Amniotic stem cell (primary cell): ENCODE measurements around the gene ZBTB34.
A peak's percentile ranks its signal among the peaks of the same experiment; 100 is the strongest.

ENCODE experiments used
- DNase-seq: peaks from one replicate; lab custom pipeline; 2025; lab: John Stamatoyannopoulos, UW

The ZBTB34 gene

DNA sequence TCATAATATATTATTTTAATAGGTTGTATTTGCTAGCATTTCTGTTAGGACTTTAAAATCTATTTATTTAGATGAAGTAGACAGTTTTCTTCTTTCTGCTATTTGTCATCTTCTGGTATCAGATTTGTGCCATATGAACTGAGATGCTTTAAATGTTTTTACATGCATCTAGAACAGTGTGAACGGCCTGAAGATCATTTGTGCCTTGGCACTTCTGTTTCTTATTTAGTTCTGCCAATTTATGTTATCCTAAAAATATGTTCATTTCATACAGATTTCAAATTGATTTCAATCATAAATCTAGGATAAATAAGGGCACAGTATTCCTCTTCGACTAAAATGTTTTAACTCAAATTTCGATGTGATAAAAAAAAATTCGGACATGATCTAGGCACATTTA lies 16.1 kb downstream of the ZBTB34 start:
- no peak for DNase-seq

DNA sequence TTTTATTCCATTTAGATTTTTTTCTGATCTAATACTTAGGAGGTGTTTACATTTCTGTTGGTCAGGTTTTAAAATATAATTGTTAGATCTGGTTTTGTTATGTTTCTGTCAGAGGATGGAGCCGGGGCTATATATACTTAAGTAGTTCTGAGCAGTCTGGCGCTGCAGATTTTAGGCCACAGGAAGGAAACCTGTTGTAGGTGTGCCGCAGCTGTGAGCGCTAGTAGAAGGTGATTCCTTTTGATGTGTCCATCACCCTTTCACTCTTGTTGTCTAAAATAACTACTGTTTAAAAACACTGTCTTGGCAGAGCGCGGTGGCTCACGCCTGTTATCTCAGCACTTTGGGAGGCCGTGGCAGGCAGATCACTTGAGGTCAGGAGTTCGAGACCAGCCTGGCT lies 17.0 kb downstream of the ZBTB34 start:
- no peak for DNase-seq

DNA sequence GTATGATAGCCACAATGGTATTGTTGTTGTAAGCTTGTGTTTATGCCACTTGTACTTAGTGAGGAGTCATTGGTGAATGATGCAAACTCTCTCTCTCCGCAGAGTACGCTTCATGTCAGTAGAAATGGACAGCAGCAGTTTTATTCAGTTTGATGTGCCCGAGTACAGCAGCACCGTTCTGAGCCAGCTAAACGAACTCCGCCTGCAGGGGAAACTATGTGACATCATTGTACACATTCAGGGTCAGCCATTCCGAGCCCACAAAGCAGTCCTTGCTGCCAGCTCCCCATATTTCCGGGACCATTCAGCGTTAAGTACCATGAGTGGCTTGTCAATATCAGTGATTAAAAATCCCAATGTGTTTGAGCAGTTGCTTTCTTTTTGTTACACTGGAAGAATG lies 18.8 kb downstream of the ZBTB34 start:
- no peak for DNase-seq

DNA sequence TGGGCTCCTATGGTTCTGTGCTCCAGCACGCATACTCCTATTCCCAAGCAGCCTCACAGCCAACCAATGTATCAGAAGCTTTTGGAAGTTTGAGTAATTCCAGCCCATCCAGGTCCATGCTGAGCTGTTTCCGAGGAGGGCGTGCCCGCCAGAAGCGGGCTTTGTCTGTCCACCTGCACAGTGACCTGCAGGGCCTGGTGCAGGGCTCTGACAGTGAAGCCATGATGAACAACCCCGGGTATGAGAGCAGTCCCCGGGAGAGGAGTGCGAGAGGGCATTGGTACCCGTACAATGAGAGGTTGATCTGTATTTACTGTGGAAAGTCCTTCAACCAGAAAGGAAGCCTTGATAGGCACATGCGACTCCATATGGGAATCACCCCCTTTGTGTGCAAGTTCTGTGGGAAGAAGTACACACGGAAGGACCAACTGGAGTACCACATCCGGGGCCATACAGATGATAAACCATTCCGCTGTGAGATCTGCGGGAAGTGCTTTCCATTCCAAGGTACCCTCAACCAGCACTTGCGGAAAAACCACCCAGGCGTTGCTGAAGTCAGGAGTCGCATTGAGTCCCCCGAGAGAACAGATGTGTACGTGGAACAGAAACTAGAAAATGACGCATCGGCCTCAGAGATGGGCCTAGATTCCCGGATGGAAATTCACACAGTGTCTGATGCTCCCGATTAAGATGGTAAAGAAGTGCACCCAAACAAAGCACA lies 19.9 kb downstream of the ZBTB34 start:
- DNase-seq: no peak

DNA sequence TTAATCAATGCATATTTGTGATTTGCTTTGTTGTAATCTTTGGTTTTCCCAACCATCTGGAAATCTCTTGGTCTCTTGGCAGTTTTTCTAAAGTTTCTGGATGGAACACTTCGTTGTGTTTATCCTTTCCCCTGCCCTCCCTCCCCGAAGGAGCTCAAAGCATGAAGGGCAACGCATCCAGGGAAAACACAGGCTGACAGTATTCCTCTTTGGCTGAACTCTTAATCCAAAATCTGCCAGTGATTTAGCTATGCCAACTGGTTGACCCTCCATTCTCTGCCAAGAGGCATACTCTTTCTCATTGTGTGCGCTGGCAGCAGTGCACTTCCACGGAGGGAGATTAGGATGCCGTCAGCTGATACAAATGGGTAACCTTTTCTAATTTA lies 20.5 kb downstream of the ZBTB34 start:
- no peak for DNase-seq

DNA sequence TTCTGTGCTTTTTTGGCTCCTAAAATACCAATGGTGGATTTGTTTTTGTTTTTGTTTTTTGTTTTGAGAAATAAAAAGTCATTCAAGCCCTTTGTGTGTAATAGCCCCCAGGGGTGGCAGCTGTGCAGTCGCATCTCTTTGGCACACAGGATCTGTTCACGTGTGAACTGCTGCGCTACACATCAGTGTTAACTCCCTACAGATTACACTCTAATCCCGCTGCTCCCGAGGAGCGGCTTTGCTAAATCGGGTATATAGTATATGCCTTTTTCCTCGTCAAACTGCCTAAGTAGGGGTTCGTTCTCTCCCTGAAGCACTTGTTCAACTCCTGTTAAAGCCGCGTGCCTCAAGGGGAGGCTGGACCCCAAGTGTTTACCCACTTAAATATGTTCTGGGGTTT lies 22.3 kb downstream of the ZBTB34 start:
- no peak for DNase-seq

DNA sequence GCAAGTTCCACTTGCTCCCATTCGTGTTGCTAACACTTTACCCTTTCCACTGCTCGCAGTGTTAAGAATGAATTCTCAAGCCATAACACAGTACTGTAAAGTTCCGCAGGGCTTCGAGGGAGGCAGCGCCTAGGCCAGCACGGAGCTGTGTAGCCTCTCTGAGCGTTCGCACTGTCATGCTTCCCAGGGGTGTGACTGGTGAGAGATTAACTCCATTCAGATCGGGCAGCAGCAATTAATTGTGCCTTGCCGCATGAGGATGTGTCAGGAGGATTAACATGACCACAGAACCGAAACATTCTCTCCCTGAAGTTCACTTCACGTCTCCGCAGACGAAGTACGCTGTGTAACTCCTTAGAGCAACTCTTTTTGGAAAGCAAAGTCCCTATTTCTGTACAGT lies 23.2 kb downstream of the ZBTB34 start:
- no peak for DNase-seq

DNA sequence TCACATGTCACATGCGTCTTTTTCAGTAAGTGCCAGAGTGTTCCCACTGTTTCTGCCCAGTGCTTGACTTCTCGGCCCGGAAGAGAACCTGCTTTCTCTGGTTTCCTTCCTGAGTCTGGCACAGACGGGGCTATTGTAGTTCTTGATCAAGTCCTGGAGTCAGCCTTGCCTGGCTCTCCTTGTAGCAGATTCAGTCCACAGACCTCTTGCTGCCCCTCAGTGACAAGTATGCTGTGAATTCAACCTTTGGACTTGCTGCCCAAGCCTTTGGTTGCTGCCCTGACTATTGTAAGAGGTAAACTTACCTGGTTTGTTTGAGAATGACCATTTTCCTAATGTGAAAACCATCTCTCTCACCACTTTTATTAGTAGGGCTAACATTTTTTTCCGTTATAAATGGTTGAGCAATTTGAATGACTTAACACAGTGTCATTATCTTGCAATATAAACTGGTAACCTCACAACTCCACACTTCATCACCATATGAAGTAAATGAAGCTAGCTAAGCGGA lies 24.7 kb downstream of the ZBTB34 start:
- no peak for DNase-seq

DNA sequence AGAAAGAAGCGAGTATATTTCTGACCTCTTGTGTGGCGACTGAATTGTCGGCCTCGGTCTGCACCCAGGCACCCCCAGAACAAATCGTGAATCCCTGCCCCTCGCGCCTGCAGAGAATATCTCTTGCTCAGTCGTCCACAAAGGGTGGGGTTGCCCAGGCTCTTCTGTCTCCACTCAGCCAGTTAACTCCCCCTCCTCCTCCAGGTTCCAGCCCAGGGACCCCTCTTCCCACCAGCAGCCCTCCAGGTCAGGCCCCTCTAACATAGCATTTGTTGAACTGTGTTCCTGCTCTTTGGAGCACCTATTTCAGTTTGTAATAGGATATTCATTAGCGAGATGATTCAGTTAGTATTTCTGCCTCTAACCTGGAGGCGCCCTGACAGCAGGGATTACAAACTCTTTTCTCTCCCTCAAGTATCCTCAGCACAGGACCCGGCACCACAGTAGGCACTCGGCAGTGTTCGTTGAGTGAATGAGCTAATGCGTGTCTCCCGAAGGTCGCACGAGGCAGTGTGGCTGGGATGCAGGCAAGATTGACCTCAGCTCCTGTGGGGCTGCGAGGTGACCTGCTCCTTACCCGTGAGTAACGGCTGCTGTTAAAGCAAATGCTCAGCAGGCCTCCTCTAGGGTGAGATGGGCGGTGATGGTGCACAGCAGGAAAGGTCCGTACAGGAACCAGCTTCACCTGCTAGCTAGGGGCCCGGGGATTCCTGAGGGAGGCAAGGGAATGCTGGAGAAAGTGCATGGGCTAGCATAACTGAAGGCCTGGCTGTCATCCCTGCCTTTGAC lies 25.8 kb downstream of the ZBTB34 start:
- DNase-seq: no peak

DNA sequence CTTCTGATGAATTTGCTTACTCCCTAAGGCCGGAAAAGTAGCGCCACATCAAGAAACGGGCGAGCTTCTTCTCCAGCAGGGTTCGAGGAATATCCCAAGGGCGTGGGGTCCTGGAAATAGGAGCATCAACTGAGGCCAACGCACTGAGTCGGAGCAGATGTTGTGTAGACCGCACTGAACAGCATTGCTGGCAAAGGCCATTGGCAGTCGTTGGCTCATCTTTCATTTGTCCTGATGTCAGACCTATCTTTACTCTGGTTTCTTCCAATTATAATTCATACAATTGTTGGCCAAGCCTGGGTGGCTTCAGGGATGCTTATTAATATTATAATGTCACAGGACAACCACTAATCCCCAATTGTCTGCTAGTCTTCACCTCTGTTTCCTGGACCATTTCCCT lies 26.5 kb downstream of the ZBTB34 start:
- no peak for DNase-seq

DNA sequence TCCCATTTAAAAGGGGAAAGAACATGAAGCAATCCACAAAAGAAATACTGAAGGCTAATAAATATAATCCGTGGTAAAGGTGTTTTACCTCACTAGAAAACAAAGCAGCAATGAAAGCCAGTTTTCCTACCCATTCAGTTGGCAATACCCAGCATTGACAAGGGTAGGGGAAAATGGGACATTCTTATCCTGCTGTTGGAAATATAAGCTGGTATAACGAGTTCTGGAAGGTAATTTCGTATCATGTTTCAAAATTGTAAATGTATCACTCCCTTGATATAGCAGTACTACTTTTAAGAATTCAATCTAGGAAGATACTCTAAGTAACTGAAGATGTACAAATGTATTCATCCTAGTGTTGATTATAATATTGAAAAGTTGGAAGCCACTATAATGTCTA lies 31.2 kb downstream of the ZBTB34 start:
- DNase-seq: no peak

DNA sequence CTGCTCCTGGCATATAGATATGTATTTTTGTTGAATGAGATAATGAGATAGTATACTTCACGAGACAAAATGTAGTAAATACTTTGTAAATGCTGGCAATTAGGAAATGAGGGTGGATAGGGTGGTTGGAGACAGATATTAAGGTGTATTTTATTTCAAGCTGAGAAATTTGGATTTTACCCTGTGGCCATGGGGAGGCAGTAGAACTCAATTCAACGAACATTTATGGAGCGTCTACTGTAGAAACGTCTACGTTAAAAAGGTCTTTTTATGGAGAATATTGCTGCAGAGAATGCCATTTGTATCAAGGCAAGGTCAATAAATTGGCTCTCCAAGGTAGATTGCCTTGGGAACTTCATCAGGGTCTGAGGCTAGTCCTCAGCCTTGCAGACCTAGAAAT lies 32.6 kb downstream of the ZBTB34 start:
- no peak for DNase-seq

DNA sequence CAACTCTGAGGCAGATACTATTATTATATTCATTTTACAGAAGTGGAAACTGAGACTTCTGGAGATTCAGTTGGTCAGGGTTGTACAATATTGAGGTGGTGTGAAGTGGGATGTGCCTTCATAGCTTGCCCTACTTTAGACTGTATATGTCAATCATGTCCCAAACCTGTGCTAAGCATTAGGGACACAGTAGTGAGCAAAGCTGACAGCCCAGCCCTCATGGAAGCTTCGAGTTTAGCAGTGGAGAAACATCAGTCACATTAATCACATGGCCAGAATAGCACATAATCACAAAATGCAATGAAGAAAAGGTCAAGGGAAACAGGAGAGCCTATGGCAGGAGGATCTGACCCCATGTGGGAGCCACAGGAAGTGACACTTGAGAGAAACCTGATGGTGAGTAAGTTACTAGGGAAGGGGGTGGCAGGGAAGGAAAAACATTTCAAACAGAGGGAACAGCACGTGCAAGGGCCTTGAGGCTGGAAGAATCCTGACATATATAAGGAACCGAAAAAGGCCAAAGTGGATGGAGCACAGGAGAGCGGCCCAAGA lies 33.7 kb downstream of the ZBTB34 start:
- DNase-seq: no peak

DNA sequence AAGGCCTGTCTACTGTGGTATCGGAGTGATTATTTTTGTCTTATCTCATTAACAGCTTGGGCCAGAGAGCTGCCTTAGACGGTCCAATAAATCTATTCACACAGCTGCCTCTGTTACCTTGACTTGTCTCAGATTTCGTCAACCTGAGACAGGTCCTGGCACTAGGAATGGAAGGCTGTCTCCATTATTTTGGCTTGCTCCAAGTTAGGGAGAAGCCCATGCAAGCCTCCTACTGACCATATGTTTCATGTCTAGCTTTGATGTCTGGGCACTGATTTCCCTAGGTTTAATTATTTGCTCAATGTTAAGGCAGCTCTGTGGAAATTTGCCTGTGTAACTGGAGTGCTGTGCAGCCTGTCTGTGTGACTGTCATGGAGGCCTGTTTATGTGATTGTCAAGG lies 41.8 kb downstream of the ZBTB34 start:
- no peak for DNase-seq

DNA sequence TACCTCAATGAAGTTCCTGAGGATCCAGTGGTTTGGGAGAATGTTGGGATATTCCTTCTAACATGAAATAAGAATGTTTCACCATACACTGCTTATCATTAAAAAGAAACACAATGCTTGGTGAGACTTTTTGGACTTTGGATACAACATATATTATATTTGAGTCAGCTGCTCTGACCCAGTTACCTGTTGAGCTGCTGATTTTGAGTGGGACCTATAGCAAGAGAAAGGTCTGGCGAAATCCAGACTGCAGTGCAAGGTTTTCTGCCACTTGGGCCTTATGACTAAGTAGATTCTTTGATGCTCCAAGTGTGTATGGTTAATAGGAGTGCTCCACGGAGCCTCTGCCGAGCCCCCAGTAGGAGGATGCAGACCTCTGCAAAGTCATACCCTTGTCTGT lies 44.1 kb downstream of the ZBTB34 start:
- DNase-seq: no peak

DNA sequence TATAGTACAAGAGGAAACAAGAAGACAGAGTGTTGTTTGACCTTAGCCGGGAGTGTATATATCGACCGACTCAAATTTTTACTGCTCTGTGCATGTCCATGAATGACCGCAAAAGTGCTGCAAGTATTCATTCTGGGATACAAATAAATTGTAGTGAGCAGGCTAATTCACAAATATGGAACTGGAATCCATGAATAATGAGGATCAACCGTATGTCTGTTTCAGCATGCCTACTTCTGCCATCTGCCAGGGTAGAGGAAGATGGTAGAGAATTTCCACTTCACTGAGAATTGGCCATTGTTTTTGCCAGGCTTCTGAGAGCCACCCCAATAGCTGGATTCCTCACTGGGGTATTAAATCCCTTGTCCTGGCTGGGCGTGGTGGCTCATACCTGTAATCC lies 45.7 kb downstream of the ZBTB34 start:
- no peak for DNase-seq

DNA sequence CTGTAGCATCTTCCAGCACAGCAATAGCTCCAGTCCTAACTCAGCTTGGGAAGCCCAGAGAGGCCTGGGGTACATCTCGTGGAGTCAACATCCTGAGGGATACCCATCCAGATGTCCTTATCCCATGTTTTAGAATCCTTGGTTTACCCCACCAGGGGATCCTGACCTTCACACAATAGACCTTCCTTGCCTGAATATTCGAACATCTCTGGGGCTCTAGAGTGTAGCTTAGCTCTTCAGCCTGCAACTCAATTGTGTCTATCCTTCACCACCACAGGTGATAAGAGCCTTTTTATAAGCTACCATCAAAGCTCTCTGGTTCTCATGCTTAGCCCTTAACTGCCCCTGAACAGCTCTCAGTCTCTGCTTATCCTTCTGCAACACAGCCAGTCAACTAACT lies 46.6 kb downstream of the ZBTB34 start:
- DNase-seq: no peak

DNA sequence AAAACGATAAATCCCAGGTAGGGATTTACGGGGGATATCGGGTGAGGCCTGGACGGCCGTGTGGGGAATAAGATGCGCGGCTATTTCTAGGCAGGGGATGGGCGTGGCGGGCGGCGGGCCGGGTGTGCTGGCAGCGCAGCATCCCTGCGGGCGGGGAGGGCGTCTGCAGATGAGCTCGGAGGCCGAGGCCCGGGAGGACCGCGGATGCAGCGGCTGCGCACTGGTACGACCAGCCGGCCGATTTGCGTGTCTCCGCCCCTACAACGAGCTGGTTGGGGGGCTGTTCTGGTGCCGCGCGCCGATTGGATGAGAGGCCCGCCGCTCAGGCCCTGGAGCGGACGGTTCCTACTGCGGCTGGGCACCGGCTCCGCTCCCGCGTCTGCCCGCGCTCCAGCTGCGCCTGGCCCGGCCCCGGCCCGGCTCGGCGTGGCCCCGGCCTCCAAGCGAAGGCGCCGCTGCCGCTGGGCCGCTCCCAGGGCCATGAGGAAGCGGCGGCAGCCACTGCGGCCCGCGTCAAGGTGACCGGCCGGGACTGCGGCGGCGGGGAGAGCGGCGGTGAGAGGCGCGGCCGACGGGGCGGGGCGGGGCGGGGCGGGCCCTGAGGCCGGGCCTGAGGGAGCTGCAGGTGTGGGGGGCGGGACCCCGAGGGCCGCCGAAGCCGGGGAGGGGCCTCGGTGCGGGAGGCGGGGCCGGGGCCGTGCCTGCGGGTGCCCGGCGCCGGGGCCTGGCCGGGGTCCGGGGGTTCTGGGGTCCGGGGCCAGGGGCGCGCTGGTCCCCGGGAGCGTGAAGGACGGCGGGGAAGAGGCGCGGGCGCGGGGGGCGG lies 54.2 kb downstream of the ZBTB34 start, which contains the start of gene RALGPS1:
Gene RALGPS1 (plus strand): TSS at position 325 of the 823 bp plus-strand sequence. CDS start 47,508 bp downstream, outside the sequence.
- DNase-seq: peak; percentile 79

DNA sequence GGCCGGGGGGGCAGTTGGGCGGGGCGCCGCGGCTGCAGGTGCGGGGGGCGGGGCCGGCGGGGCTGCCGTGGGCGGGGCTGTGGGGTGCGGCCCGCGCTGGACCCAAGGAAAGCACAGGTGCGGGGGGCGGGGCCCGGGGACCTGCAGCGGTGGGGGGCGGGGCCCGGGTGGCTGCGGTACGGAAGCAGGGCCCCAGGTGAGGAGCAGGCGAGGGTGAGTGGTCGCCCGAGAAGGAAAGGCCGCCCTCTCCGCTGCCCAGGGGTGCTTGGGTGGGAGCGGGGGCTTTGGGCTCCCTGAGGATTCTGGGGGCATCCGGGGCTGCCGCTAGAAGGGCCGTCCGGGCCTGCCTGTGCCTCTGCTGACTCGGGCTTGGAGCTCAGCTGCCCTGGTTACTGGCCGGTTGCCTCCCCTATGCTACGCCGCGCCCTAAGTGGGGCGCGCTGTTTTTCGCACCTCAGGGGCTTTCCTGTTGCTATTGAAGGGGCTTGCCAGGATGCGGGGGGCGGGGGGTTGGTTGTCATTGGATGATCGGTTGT lies 54.9 kb downstream of the ZBTB34 start:
- no peak for DNase-seq

DNA sequence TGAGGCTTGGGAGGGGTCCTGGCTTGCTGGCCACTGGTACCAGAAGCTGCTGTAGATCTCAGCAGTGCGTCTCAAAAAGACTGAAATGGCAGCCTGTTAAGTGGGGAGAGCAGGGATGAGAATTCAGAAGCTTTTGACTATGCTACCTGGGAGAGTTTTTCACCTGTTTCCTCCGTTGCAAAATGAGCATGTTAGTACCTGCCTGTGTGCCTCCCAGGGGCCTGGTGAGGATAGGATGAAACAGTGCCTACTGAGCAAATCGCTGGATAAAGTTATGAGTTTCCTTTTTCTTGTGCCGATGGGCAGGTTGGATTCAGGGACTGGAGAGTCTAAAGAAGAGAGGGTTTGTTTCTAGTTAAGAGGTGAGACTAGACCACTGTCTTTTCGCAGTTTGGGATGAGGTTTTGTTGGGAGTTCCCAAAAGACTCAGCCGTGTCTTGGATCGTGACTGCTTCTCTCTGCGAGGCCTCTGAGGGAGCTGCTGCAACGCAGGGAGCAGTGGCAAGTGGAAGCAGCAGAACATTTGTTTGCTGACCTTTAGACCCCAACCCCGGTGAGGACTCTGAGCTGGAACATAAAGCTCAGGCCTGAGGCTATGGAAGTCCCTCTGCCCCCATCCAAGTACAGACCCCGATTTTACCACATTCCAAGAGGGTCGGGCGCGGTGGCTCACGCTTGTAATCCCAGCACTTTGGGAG lies 55.6 kb downstream of the ZBTB34 start:
- DNase-seq: no peak

DNA sequence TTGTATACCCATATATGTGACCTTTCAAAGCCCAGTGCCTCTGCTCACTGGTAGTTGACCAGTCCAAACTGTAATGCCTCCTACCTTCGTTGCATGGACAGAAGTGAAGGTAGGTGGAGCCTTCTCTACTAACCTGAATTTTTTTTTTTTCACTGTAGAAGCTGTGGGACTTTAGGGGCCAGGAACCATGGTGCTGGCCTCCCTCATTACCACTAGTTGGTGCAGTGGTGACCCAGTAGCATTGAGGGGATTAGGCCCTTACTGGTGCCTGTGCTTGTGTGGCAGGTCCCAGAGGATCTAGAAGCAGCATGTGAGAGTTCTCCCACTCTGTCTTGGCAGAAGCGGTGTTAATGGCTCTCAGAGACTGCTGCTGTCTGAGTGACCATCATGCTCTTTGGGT lies 56.5 kb downstream of the ZBTB34 start:
- DNase-seq: no peak
